ENCODE measurements around the gene CLASP2.

GRCh38 chr3:33737146-33737545 is 19.1 kb upstream of the CLASP2 start:
- TF ChIP-seq, protein P1, sequence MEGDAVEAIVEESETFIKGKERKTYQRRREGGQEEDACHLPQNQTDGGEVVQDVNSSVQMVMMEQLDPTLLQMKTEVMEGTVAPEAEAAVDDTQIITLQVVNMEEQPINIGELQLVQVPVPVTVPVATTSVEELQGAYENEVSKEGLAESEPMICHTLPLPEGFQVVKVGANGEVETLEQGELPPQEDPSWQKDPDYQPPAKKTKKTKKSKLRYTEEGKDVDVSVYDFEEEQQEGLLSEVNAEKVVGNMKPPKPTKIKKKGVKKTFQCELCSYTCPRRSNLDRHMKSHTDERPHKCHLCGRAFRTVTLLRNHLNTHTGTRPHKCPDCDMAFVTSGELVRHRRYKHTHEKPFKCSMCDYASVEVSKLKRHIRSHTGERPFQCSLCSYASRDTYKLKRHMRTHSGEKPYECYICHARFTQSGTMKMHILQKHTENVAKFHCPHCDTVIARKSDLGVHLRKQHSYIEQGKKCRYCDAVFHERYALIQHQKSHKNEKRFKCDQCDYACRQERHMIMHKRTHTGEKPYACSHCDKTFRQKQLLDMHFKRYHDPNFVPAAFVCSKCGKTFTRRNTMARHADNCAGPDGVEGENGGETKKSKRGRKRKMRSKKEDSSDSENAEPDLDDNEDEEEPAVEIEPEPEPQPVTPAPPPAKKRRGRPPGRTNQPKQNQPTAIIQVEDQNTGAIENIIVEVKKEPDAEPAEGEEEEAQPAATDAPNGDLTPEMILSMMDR (IDR thresholded peaks at IDR 0.05 in 4 of 5, conservative IDR thresholded peaks at IDR 0.05 in 1 of 5) = no peak
- TF ChIP-seq POLR2A (IDR thresholded peaks at IDR 0.05) = no peak
